ENCODE measurements around the gene TESMIN. TPM values are rescaled to one million over a fixed set of nuclear protein-coding genes. Genes with fewer than 3 reads are reported as not detected.

The TESMIN gene
- total RNA-seq, 1 donor from 2014 or later = 4.9 TPM

GRCh38 chr11:68710409-68710808, 40.9 kb downstream of the TESMIN start:
- no peak for DNase-seq (ENCODE audit: low spot score)

- no peak for DNase-seq (ENCODE audit: low spot score)
These were observed 42.3 kb downstream of the TESMIN start for GRCh38 chr11:68709062-68709461.

DNA sequence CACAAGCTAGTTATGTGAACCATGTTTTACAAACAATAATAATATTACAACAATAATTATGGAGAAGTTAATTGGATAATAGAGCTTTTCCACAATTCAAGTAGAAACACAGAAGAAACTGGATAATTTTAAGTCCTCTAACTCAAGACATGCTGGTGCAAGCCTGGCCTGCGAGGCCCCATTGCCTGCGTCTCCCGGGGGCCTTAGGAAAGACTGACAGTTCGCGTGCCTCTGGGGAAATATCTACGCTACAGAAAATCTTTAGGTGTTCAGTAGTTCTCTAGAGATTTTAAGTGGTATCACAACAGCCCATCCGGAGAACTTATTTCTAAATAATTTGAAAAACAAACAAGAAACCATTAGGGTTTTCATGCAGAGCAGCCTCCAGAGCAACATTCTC, 43.8 kb downstream of the TESMIN start:
- DNase-seq (ENCODE audit: low spot score) = no peak

DNA sequence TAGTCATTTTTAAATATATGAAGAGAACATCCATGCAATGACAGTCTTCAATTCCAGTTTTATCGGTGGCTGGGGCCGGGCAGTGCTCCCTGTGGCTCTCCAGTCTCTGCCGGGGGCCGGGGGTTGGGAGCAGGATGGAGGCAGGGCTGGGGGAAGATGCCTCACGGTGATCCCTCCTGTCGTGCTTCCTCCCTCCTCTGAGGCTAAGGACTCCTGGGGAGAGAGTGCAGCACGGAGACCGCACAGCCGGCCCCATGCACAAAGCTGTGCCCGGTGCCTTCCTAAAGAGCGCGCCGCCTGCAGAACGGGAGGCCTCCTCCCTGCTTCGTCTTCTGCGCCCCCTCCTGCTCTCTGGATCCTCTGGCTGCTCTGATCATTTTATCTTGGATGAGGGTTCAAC, 46.4 kb downstream of the TESMIN start:
- no peak for DNase-seq (ENCODE audit: low spot score)

GRCh38 chr11:68698993-68699392, 52.3 kb downstream of the TESMIN start:
- DNase-seq (ENCODE audit: low spot score) = no peak

DNA sequence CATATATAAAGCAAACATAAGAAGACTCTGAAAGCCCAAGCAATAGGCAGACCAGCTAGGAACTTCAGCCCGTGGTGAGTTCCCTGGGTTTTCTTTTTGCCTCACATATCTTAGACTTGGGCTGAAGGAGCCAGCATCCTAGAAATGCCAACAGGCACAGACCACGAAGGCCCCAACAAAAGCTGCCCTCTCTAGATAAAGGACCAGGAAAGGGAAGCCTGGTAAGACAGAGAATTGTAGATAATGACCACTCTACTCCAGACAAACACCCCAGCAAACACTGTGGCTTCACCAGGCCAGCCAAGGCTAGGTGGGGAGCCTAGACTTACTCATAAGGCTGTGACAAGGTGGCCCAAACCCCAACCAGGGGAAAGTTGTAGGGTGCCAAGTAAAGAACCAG, 55.8 kb downstream of the TESMIN start:
- DNase-seq (ENCODE audit: low spot score) = no peak

GRCh38 chr11:68694431-68695297, 56.7 kb downstream of the TESMIN start:
- no peak for DNase-seq (ENCODE audit: low spot score)

DNA sequence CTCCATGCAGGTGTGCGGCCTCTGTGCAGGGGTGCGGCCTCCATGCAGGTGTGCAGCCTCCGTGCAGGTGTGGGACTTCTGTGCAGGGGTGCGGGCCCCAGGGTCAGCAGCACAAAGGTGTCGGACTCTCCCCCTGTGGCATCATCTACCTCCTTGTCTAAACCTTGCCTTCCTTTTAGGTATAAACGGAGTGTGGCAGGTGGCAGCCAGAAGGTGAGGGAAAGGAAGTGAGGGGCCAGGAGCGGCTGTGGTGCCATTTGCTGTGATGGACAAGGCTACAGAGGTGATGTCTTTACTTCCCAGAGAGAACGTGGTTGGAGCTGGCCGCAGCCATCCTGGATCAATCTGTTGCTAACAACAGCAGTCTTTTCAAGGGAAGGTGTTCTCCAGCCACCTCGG, 57.8 kb downstream of the TESMIN start:
- DNase-seq (ENCODE audit: low spot score) = no peak

GRCh38 chr11:68692871-68693483, 58.3 kb downstream of the TESMIN start:
- no peak for DNase-seq (ENCODE audit: low spot score)

- no peak for DNase-seq (ENCODE audit: low spot score)
These were observed 59.2 kb downstream of the TESMIN start for GRCh38 chr11:68692115-68692514.

- no peak for DNase-seq (ENCODE audit: low spot score)
These were observed 59.9 kb downstream of the TESMIN start for GRCh38 chr11:68691402-68691784.

- no peak for DNase-seq (ENCODE audit: low spot score)
These were observed 60.5 kb downstream of the TESMIN start for GRCh38 chr11:68690671-68691401.

DNA sequence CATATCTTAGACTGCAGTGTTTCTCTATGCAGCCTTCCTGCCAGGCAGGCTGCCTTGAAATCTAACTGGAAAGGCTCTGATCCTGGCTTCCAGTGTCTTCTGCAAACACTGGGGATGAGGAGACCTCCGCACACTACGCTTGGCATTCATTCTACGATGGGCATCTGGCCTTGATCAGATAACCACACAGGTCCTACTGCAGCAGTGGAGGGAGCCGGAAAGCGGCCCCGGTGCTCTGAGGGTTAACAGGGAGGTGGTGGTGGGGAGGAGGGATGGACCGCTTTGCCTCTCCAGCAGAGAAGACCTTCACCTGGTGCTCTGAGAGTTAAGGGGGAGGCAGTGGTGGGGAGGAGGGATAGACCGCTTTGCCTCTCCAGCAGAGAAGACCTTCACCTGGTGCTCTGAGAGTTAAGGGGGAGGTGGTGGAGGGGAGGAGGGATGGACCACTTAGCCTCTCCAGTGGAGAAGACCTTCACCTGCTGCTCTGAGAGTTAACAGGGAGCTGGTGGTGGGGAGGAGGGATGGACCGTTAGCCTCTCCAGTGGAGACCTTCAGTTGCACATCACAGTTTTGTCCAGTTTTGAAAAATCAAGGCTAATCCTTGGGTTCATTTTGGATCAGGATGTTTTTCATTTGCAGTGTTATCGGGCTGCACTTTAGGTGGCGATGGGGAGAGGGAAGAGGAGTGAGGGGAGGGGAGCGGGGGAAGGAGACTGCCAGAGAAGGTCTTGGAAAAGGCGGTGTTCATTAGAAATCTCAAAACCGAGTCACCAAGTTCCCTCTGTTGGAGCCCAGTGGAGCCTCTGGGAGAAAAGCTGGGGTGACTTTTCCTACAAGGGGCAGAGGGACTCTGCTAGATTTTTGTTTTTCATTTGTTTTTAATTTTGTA, 61.3 kb downstream of the TESMIN start:
- no peak for DNase-seq (ENCODE audit: low spot score)

GRCh38 chr11:68688881-68689280, 62.4 kb downstream of the TESMIN start:
- no peak for DNase-seq (ENCODE audit: low spot score)

GRCh38 chr11:68687986-68688385, 63.3 kb downstream of the TESMIN start:
- DNase-seq (ENCODE audit: low spot score) = no peak

- DNase-seq (ENCODE audit: low spot score) = no peak
These were observed 64.0 kb downstream of the TESMIN start for GRCh38 chr11:68687311-68687710.

DNA sequence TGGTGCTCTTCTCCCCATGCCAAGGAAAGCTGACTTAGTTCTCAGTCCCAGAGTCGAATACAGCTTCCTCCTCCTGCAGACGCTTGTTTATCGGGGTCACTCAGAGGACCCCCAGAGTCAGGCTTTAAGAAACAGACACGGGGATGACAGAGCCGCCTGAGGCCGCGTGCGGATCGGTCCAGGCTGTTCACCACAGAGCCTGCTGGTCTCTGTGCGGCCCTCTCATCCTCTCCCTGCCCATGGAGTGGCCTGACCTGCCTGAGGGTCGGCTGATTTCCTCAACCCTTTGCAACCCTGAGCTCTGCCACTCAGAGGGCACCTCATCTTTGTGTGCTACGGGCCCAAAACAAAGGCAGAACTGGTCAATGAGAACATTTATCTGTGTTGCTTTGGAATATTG, 64.8 kb downstream of the TESMIN start:
- no peak for DNase-seq (ENCODE audit: low spot score)

- no peak for DNase-seq (ENCODE audit: low spot score)
These were observed 65.5 kb downstream of the TESMIN start for GRCh38 chr11:68685656-68686380.

DNA sequence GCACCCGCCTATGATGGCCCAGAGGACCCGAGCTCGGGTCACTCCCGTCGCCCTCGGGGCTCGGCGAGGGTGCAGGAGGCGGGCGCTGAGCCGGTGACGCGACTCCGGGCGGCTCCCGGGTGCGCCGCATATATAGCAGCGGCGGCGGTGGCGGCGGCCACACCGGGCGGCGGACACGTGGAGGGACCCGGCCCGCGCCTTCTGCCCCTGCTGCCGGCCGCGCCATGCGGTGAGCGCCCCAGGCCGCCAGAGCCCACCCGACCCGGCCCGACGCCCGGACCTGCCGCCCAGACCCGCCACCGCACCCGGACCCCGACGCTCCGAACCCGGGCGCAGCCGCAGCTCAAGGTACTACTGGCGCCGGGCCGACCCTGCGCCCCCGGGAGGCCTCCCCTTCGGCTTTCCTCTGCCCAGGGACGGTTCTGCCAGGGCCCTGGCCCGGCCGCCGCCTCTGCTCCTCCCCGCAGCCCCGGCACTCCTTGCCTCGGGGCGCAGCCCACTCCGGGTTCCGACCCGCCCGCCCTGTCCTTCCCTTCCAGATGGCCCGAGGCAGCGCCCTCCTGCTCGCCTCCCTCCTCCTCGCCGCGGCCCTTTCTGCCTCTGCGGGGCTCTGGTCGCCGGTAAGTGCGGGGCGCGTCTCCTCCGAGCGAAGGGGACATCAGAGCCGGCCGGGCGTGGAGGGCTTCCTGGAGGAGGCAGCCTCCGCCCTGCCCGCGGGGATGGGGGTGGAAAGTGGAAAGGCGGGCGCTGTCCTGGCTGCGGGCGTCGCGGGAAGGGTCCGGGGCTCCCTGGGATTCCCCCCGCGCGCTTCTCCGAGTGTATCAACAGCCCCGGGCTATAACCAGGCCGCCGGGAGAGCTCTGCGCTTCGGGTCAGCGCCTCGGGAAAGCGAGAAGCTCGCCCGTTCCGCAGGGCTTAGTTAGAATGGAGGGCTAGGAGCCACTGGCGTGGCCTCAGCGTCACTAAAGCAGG, 66.6 kb downstream of the TESMIN start, which contains the start of gene GAL:
Gene GAL, plus strand, starts transcription at position 160 of the 972 bp plus-strand sequence. Its CDS starts 380 bp downstream, at position 540.
- DNase-seq (ENCODE audit: low spot score) = no peak
